DMS53 treated with DMSO at 0.1 percent for 48 hours (cell line): ENCODE data around the gene MALAT1.

Experiments used
- DNase-seq: peaks from one replicate; lab custom pipeline; 2025; ENCODE audit not compliant: unreplicated experiment; lab: John Stamatoyannopoulos, UW

The MALAT1 gene

DNA sequence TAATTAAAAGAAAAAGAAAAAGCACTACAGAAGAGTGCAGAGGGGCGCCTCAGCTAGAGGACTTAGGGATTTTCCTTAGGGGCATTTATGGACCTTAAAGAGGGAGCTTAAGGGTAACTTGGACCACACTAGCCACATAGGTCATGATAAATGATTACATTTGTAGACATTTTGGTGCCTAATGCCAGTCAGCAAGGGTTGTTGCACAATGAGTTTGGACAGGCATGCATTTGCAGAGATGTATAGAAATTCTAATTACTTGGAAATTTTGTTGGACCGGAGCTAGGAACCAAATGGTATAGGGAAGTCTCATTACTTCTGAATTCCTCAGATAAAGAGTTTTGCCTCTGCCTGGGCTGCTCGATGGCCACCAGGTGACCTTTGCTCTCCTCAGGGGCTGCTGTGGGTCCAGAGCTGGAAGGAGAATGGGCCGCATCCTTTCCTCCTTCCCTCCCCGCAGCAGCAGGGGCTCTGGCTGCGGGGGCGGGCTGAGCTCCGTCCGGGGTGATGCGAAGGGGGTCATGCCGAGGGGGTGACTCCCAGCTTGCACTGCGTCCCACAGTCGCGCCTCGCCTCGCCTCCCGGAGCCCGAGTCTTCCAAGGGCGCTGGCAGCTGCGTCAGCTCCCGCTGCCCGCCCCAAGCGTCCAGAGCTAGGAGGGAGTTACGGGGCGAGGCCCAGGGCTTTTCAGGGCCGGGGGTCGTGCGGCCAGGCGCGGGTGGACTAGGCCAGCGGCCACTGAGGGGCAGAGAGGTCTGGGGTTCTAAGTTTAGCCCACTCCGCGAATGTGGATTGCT, 20.3 kb upstream of the MALAT1 start:
- DNase-seq: no peak

- no peak for DNase-seq
These were observed 19.4 kb upstream of the MALAT1 start for GRCh38 chr11:65479184-65480145.

DNA sequence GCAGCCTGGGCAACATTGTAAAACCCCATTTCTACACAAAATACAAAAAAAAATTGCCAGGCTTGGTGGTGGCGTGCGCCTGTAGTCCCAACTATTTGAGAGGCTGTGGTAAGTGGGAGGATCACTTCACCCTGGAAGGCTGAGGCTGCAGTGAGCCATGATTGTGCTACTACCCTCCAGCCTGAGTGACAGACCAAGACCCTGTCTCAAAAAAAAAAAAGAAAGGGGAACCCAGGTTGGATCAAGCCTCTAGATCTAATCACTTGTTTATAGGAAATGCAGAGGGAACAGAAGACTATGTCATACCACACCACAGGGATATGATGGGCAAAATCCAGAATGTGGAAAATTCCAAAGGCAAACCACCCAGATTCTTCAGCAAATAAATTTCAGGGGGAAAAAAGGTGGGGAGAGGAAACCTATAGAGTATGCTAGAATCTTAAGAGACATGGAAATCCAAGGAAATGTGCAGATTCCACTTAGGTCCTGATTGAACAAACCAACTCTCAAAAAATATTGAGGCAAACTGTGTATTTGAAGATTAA, 16.5 kb upstream of the MALAT1 start:
- no peak for DNase-seq

- DNase-seq: no peak
These were observed 13.0 kb upstream of the MALAT1 start for GRCh38 chr11:65485920-65486219.

DNA sequence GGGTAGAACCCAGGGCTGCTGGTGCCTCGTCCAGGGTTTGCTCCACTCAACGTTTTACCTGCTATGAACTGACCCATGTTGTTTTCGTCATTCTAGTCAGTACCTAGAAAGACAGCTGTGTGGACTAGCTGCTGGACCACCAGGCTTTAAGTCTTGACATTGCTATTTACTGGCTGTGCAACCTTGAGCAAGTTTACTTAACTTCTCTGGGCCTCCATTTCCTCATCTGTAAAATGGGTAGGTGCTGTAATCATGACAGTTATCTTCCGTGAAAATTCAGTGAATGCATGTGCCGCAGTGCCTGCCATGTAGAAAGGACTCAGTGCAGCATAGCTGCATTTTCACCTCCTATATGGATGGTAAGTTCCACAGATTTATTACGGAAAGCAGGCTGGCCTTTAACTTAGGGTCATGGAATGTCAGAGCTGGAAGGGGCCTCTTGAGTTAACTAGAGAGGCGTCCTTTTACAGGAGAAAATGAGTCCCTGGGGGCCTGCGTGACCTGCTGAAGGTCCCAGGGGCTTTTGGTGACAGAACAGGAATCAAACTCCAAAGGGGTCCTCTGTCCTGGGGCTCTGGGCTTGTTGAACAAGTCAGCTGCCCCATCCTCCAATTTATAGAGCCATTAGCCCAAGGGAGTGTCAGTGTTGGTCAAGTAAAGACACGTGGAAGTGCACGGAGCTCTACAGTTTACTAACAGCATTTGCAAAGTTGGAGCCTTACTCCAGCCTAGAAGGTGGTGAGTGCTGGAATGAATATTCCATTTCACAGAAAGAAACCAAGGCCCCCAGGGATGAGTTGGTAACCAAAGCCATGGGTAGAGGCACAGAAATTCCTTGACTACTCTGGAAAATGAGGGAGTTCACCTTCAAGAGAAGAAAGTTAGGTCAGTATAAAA, 12.0 kb upstream of the MALAT1 start:
- DNase-seq: no peak

DNA sequence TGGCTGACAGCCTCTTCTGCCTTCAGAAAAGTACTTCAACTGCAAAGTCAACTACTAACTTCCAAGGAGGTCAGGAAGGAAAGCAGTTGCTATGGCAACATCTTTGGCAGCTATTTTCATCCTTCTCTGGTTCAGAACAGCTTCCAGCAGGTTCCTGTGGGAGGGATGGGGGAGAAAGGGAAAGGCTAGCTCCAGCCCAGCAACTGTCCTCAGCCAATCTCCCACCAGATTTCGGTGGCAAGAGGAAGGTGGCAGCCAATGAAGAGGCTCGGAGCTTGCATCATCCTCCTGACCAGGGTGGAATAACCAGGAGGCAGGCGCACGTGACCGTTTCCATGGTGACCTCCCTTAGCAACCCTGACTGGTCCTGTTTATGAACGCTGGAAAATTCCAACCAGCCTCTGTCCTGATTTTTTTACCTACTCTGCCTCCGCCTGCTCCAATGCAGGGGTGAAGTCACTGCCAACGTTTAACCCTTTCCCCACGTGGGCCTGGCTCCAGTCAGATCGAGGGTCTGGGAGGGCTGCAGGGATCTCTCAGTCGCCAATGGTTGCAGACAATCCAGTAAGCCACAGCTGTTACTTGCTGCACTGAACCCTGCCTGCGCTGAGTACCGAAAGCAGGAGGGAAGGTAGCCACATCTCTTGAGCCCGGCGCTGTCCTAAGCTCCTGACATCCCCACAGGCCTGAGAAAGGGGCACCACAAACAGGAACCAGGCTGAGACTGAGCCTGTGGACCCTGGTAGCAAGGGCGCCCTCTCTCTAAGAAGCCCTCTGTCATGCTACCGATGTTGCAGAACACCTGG, 11.2 kb upstream of the MALAT1 start:
- peak; percentile 98 for DNase-seq

DNA sequence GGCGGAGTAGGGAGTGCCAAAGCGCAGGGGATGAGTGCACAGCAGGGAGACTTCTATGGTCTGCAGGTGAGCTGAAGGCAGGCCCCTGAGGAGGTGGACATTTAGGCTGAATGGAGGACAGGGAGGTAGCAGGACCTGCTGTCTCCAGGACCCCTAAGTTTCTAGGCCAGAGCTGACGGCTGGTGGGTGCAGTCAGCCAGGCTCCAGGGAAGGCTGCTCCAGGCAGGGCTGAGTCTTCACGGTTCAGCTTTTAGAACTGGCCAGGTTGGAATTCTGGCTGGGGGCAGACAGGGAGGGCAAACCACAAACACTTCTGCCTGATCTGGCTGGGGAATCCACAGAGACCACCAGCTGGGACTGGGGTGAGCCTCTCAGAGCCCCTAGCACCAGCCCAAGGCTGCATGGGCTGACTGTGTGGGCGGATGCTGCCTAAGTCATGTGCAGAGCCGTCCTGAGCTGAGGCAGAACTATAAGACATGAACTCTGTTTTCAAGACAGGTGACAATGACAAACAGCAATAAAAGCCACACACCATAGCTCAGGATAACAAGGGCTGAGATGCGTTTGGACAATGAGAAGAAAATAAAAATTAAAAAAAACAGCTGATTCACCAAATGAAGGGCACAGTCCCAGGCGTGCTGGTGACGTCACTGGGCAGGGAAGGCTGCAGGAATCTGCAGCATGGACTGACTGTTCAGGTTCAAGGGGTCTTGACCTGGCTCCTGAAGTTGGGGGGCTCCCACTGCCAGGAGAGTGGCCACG, 10.4 kb upstream of the MALAT1 start:
- DNase-seq: no peak

GRCh38 chr11:65489035-65489705, 9.7 kb upstream of the MALAT1 start:
- no peak for DNase-seq

- DNase-seq: no peak
These were observed 9.0 kb upstream of the MALAT1 start for GRCh38 chr11:65489706-65490320.

- no peak for DNase-seq
These were observed 7.7 kb upstream of the MALAT1 start for GRCh38 chr11:65491163-65491465.

GRCh38 chr11:65491614-65492386, 7.0 kb upstream of the MALAT1 start:
- peak; percentile 94 for DNase-seq

GRCh38 chr11:65492387-65492636, 6.5 kb upstream of the MALAT1 start:
- no peak for DNase-seq

GRCh38 chr11:65492637-65493366, 6.0 kb upstream of the MALAT1 start:
- DNase-seq: peak; percentile 38

GRCh38 chr11:65493367-65494176, 5.3 kb upstream of the MALAT1 start:
- DNase-seq: no peak

DNA sequence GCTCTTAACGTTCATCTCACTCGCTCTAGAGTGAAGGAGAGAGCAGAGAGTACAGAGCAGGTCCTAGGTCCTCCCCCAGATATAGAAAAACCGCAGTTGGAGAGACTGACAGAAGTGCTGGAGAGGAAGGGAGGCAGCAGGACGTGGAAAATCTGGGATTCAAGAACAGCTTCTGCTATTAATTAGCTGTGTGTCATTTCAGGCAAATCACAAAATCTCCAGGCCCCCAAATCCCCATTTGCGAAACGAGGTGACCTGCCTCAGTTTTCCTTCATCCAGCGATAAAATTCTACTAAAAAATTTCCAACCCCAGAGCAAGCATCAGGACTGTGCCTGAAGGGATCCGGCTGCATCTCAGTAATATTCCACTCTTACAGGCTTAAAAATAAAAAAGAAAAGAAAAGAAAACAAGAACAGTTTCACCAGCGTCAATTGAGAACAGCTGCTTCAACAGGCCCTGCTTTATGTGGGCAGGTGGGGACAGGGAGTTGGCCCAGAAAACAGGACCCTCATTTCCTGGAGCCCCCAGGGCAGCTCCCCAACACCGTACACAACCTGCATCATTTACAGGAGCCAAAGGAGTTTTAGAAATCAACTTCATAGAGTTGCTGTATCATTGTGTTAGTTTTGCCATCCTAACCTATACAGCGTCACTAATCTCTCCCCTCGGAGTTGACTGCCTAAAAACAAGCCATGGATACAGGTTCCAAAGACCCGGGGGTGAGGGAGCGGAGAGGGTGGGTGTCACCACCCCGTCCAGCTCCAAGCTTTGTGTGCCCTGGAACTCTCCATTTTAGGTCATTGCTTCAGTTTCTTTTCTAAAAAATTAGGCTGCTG, 2.3 kb upstream of the MALAT1 start:
- DNase-seq: peak; percentile 61
